ENCODE data around the gene UGT2B28.
"Not testable (repeated sequence)": the region's sequence is repeated elsewhere in the genome, so short reads cannot be mapped to it uniquely, and the experiment has no call there.

DNA sequence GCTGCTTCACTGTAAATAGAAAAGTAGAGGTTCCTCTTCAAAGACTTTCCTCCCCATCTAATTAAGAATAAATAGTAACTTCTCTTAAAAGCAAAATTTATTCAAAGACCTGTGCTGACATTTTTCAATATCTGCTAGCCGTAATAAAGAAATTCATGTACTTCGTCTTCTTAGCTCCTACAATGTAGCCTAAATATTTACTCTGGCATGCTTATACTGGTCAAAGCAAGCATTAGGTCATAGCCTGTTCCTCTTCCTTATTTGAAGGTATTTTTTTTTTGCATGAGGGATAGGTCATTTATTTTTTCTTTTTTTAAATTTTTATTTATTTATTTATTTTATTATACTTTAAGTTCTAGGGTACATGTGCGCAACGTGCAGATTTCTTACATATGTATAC lies 30.0 kb downstream of the UGT2B28 start:
- TF ChIP-seq, protein P1, sequence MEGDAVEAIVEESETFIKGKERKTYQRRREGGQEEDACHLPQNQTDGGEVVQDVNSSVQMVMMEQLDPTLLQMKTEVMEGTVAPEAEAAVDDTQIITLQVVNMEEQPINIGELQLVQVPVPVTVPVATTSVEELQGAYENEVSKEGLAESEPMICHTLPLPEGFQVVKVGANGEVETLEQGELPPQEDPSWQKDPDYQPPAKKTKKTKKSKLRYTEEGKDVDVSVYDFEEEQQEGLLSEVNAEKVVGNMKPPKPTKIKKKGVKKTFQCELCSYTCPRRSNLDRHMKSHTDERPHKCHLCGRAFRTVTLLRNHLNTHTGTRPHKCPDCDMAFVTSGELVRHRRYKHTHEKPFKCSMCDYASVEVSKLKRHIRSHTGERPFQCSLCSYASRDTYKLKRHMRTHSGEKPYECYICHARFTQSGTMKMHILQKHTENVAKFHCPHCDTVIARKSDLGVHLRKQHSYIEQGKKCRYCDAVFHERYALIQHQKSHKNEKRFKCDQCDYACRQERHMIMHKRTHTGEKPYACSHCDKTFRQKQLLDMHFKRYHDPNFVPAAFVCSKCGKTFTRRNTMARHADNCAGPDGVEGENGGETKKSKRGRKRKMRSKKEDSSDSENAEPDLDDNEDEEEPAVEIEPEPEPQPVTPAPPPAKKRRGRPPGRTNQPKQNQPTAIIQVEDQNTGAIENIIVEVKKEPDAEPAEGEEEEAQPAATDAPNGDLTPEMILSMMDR (IDR thresholded peaks at IDR 0.05; ENCODE audit: borderline replicate concordance, extremely low read depth, low read length, poor library complexity, severe bottlenecking) = not testable (repeated sequence)
- TF ChIP-seq EZH2 (IDR thresholded peaks at IDR 0.05; ENCODE audit: borderline replicate concordance, low read depth, low read length, severe bottlenecking) = not testable (repeated sequence)
